Gastroesophageal sphincter (tissue), 4 donors: Measurements from ENCODE around the gene SLC6A16. TPM values are rescaled to one million over a fixed set of nuclear protein-coding genes. Genes with fewer than 3 reads are reported as not detected.

Experiments used
- ATAC-seq: fragments of 150-250 bp; one replicate; pipeline ENCODE4 v1.9.1; 2016; ENCODE audit warnings: mild to moderate bottlenecking, moderate library complexity
- H3K27ac ChIP-seq, 4 donors: fragments of 200-600 bp; sonication (generic) in 3 of 4; 1 replicate in 3 of 4; 2 replicates in 1 of 4; pipeline ENCODE4 v1.5.1; 2016 to 2019
- H3K27me3 ChIP-seq: fragments of 200-600 bp; sonication (generic); one replicate; pipeline ENCODE4 v1.5.1; 2019
- H3K36me3 ChIP-seq, 2 donors: fragments of 200-600 bp; sonication (generic); one replicate each; pipeline ENCODE4 v1.5.1; 2019; ENCODE audit warnings: control low read depth in 1 of 2
- H3K4me1 ChIP-seq, 3 donors: fragments of 200-600 bp; sonication (generic); 1 replicate in 2 of 3; 2 replicates in 1 of 3; pipeline ENCODE4 v1.5.1; 2016 to 2019; ENCODE audit warnings: control low read depth in 2 of 3
- H3K4me3 ChIP-seq, 2 donors: fragments of 200-600 bp; sonication (generic); one replicate each; pipeline ENCODE4 v1.5.1; 2019; ENCODE audit warnings: mild to moderate bottlenecking in 1 of 2, moderate library complexity in 1 of 2
- H3K9me3 ChIP-seq, 3 donors: fragments of 200-600 bp; sonication (generic); one replicate each; pipeline ENCODE4 v1.5.1; 2017 to 2019; ENCODE audit warnings: control low read depth in 2 of 3
- EP300 ChIP-seq: sonication (generic); formaldehyde crosslinking; IDR thresholded peaks from one replicate; pipeline ENCODE4 v1.6.1; 2017; ENCODE audit warnings: antibody characterized with exemption, mild to moderate bottlenecking
- POLR2A ChIP-seq, 2 donors: fragments of 450-650 bp; IDR thresholded peaks; one replicate each; pipeline ENCODE4 v1.6.1; 2017; ENCODE audit warnings: antibody characterized with exemption in 2 of 2, mild to moderate bottlenecking in 2 of 2, moderate library complexity in 1 of 2
- POLR2AphosphoS5 ChIP-seq: sonication (generic); formaldehyde crosslinking; IDR thresholded peaks from one replicate; pipeline ENCODE4 v1.6.1; 2017; ENCODE audit warnings: antibody characterized with exemption
- WGBS, 2 donors: methylation state at CpG; one replicate each; pipeline ENCODE4 v1.1.5; 2018; ENCODE audit warnings: low coverage in 1 of 2; 5-methylcytosine and 5-hydroxymethylcytosine counted together
- total RNA-seq, 4 donors: library from RNA; depleted of rRNA; stranded (reverse); fragments of >200 nt; gene quantifications; one replicate each; pipeline ENCODE4 v1.1.0, GENCODE V29; 2016
- TF ChIP-seq, protein P1 (sequence below), 4 experiments: fragments of 200-600 bp in 2 of 4; fragments of 450-650 bp in 2 of 4; sonication (generic) in 1 of 4; IDR thresholded peaks; one replicate each; pipeline ENCODE4 v1.5.1; 2017 to 2019; ENCODE audit warnings: antibody characterized with exemption in 4 of 4, mild to moderate bottlenecking in 2 of 4, moderate library complexity in 2 of 4

The SLC6A16 gene
- total RNA-seq, 4 donors from 2014 or later: 1.9 to 3.7 (median 2.5) TPM

DNA sequence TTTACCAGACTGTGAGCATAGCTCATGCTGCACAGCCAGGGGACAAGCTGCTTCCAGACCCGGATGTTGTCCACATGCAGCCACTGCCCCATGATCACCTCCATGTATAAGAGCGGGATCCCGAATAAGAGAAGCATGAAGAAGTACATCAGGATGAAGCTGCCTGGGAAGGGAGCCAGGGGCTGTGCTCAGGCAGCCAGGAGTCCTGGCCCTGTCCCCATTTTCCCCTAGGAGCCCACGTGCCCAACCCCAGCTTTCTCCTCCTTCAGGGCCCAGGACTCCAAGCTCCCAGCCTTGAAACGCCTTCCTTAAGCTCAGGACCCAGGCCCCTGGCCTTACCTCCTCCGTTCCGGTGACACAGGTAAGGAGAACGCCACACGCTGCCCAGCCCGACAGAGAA lies 69.3 kb downstream of the SLC6A16 start:
- H3K27ac ChIP-seq: peak overlapping the region in 1 of 4 donors; percentile 12
- no peak overlapping the region for H3K4me3 ChIP-seq
- no peaks in the 10 kb centered on the region for H3K27me3 ChIP-seq
- H3K4me1 ChIP-seq: peaks cover 0 to 11% (median 0%) of the 10 kb centered on the region in 3 donors
- no peaks in the 10 kb centered on the region for H3K36me3 ChIP-seq
- 43% methylated on average over 4 of the region's 10 CpGs; no CpG with 5 or more reads in 1 of the 2 donors for WGBS, 2 donors
- peak; percentile 43 for ATAC-seq
- H3K9me3 ChIP-seq: peaks cover 0 to 23% (median 0%) of the 10 kb centered on the region in 3 donors
- TF ChIP-seq POLR2A (IDR thresholded peaks at IDR 0.05): no peak
- TF ChIP-seq, protein P1, sequence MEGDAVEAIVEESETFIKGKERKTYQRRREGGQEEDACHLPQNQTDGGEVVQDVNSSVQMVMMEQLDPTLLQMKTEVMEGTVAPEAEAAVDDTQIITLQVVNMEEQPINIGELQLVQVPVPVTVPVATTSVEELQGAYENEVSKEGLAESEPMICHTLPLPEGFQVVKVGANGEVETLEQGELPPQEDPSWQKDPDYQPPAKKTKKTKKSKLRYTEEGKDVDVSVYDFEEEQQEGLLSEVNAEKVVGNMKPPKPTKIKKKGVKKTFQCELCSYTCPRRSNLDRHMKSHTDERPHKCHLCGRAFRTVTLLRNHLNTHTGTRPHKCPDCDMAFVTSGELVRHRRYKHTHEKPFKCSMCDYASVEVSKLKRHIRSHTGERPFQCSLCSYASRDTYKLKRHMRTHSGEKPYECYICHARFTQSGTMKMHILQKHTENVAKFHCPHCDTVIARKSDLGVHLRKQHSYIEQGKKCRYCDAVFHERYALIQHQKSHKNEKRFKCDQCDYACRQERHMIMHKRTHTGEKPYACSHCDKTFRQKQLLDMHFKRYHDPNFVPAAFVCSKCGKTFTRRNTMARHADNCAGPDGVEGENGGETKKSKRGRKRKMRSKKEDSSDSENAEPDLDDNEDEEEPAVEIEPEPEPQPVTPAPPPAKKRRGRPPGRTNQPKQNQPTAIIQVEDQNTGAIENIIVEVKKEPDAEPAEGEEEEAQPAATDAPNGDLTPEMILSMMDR (IDR thresholded peaks at IDR 0.05): no peak
- TF ChIP-seq EP300: no peak
- TF ChIP-seq POLR2AphosphoS5: no peak

GRCh38 chr19:49249933-49250332 lies 75.1 kb downstream of the SLC6A16 start:
- no peaks in the 10 kb centered on the region for H3K36me3 ChIP-seq
- no peaks in the 10 kb centered on the region for H3K27me3 ChIP-seq
- 77 to 100% methylated on average over 1 to 2 of the region's 2 CpGs for WGBS, 2 donors
- peaks cover 0 to 10% (median 0%) of the 10 kb centered on the region in 3 donors for H3K4me1 ChIP-seq
- no peak for TF ChIP-seq POLR2AphosphoS5
- TF ChIP-seq, protein P1 (IDR thresholded peaks at IDR 0.05): no peak
- TF ChIP-seq POLR2A (IDR thresholded peaks at IDR 0.05): no peak
- TF ChIP-seq EP300: no peak
- H3K4me3 ChIP-seq: no peak overlapping the region
- no peak overlapping the region for H3K27ac ChIP-seq
- ATAC-seq: no peak
- no peaks in the 10 kb centered on the region for H3K9me3 ChIP-seq

GRCh38 chr19:49247676-49248075 lies 77.3 kb downstream of the SLC6A16 start:
- WGBS, 2 donors: 14 to 30% methylated on average over 1 of the region's 2 CpGs
- Histone ChIP-seq H3K27ac (no peak overlapping the region), H3K4me3 (no peak overlapping the region), H3K4me1 (peaks cover 0 to 10% (median 0%) of the 10 kb centered on the region in 3 donors), H3K27me3 (no peaks in the 10 kb centered on the region), H3K9me3 (no peaks in the 10 kb centered on the region), H3K36me3 (no peaks in the 10 kb centered on the region)
- no peak for ATAC-seq
- TF ChIP-seq POLR2AphosphoS5: no peak
- no peak for TF ChIP-seq EP300
- TF ChIP-seq, protein P1 (IDR thresholded peaks at IDR 0.05): no peak
- TF ChIP-seq POLR2A (IDR thresholded peaks at IDR 0.05): no peak

- Histone ChIP-seq H3K36me3 (no peaks in the 10 kb centered on the region), H3K4me1 (peaks cover 0 to 9% (median 0%) of the 10 kb centered on the region in 3 donors), H3K27me3 (no peaks in the 10 kb centered on the region), H3K4me3 (no peak overlapping the region), H3K9me3 (no peaks in the 10 kb centered on the region), H3K27ac (no peak overlapping the region)
- WGBS, 2 donors: 80 to 84% methylated on average over 1 to 6 of the region's 9 CpGs
- TF ChIP-seq POLR2AphosphoS5 (no peak), EP300 (no peak), POLR2A (IDR thresholded peaks at IDR 0.05) (no peak)
- TF ChIP-seq, protein P1 (IDR thresholded peaks at IDR 0.05): no peak
- no peak for ATAC-seq
Measured at GRCh38 chr19:49244256-49244655, 80.7 kb downstream of the SLC6A16 start.

DNA sequence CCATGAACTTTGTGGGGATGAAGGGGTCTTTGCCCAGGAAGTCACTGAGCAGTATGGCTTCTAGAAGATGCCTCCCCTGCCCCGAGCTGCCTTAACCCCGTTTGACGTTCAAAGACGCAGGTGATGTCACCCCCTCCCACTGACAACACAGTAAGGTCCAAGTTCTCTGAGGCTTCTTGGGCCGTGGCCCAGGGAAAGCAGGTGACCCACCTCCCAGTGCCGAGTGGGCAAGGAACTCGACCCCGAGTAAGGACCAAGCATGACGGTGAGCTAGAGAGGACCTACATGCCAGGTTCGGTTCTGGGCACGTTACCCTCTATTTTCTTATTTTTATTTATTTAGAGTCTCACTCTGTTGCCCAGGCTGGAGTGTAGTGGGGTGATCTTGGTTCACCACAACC lies 81.3 kb downstream of the SLC6A16 start:
- TF ChIP-seq, protein P1 (IDR thresholded peaks at IDR 0.05): no peak
- TF ChIP-seq POLR2A (IDR thresholded peaks at IDR 0.05): no peak
- TF ChIP-seq EP300: no peak
- no peak for TF ChIP-seq POLR2AphosphoS5
- ATAC-seq: no peak
- no peak overlapping the region for H3K27ac ChIP-seq
- H3K36me3 ChIP-seq: no peaks in the 10 kb centered on the region
- 67 to 87% methylated on average over 3 to 7 of the region's 11 CpGs for WGBS, 2 donors
- H3K4me3 ChIP-seq: no peak overlapping the region
- H3K9me3 ChIP-seq: no peaks in the 10 kb centered on the region
- H3K4me1 ChIP-seq: peaks cover 0 to 4% (median 0%) of the 10 kb centered on the region in 3 donors
- H3K27me3 ChIP-seq: no peaks in the 10 kb centered on the region
